Retinal pigment epithelial cell (primary cell): ENCODE data around the gene RBBP8.
"Not testable (repeated sequence)": the region's sequence is repeated elsewhere in the genome, so short reads cannot be mapped to it uniquely, and the experiment has no call there.

Experiments
- DNase-seq: peaks from one replicate; pipeline ENCODE4 v3.0.0-alpha.2; 2010; ENCODE audit warnings: low read depth
- H3K4me3 ChIP-seq: 2 replicates; pipeline ENCODE4 v1.5.1; 2011; ENCODE audit warnings: mild to moderate bottlenecking, low read length, control low read depth, moderate library complexity
- TF ChIP-seq, protein P1 (sequence below): conservative IDR thresholded peaks from 2 replicates; pipeline ENCODE4 v1.5.1; 2011; ENCODE audit warnings: low read depth, low read length, control low read depth, inconsistent platforms

The RBBP8 gene

DNA sequence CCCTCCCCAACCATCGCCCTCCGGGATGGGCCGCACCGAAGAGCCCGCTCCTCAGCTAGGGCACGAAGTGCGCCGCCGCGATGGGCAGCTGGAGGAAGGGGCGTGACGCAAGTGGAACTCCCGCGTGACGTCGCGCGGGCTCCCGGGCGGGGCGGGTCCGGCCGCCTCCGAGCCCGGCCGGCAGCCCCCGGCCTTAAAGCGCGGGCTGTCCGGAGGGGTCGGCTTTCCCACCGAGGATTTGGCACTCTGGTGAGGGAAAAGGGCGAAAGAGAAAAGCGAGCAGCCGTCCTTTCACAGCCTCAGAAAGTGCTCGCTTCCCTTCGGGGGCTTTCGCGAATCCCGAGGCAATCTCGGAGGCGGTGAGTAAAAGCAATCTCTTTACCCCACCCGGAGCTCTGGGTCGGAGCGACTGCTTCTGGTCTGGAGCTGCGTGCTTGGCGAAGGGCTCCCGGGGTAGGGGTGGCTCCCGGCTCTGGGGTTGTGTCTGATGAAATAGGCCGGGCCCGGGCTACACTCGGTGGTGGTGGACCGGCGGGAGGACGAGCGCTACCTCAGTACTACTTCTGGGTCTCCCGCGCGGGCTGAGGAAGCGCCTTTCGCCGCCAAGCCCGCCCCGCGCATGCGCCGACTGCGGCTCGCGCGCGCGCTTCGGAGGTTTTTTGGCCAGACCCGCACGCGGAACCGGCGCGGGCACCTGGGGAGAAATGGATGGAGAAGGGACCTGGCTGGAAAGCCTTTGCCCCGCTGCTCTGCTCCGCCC lies at the start of gene RBBP8:
RBBP8 (plus strand) TSS at position 123 of the 760 bp plus-strand sequence. CDS start 3,524 bp downstream, outside the sequence.
- TF ChIP-seq, protein P1, sequence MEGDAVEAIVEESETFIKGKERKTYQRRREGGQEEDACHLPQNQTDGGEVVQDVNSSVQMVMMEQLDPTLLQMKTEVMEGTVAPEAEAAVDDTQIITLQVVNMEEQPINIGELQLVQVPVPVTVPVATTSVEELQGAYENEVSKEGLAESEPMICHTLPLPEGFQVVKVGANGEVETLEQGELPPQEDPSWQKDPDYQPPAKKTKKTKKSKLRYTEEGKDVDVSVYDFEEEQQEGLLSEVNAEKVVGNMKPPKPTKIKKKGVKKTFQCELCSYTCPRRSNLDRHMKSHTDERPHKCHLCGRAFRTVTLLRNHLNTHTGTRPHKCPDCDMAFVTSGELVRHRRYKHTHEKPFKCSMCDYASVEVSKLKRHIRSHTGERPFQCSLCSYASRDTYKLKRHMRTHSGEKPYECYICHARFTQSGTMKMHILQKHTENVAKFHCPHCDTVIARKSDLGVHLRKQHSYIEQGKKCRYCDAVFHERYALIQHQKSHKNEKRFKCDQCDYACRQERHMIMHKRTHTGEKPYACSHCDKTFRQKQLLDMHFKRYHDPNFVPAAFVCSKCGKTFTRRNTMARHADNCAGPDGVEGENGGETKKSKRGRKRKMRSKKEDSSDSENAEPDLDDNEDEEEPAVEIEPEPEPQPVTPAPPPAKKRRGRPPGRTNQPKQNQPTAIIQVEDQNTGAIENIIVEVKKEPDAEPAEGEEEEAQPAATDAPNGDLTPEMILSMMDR: no peak
- peak within 1 kb of the TSS; percentile 94 for H3K4me3 ChIP-seq
- DNase-seq: peak; percentile 39

DNA sequence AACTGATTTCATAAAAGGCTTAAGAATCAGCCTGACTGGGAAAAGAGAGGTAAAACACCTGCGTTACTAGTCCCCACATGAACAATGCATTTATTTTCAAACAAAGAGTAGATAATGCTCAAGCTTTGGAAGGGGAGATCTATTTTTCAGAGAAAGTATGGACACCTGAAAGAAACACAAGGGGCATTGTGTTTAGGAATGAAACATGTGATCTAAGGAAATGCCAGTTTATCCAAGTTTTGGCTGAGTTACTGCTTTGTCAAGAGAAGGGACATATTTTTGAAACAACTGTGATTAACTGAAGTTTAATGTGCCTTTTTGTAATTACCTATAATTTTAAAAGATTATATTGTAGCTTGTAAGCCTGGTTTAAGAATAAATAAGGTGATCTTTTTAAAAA lies 49.3 kb upstream of the RBBP8 start:
- TF ChIP-seq, protein P1: no peak
- no peak for DNase-seq
- no peak overlapping the region for H3K4me3 ChIP-seq

GRCh38 chr18:22885694-22886093 lies 47.4 kb upstream of the RBBP8 start:
- not testable (repeated sequence) for DNase-seq, H3K4me3 ChIP-seq

DNA sequence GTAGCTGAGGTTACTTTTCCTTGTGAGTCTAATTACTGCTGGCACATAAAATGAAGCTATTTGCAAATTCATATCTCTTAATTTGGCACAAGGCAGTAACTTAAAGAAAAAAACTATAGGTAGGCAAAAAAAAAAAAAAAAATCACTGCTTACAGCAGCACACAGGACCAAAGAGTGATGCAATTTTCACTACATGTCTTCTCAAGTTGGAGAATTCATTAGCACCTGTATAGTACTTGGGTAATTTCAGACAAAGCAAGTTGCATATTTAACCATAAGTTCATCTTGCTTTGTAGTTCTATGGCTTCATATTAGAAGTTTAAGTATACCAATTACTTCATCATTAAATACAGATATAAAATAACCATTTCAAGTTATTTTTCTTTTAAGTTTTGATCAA lies 33.7 kb upstream of the RBBP8 start:
- H3K4me3 ChIP-seq: no peak overlapping the region
- no peak for DNase-seq
- TF ChIP-seq, protein P1: no peak

- DNase-seq: no peak
- TF ChIP-seq, protein P1: no peak
- H3K4me3 ChIP-seq: no peak overlapping the region
Observed at GRCh38 chr18:22900558-22901238, 32.4 kb upstream of the RBBP8 start.

DNA sequence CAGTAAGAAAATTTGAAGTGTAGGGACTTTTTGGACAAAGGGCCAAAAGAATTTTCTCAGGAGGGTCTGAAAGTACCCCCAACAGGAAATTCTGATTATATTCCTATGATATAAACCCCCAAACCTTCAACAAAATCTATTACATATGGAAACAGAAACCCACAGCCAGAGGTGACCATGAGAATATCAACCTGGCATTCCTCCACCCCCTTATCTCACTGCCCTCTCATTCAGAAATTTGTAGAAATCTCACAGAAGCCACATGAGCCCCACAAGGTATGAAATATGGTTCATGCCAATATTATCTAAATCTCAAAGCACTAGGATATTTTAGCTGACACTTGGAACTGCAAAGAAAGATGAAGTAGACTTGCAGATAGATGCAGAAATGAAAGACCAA lies 31.0 kb upstream of the RBBP8 start:
- DNase-seq: no peak
- TF ChIP-seq, protein P1: no peak
- no peak overlapping the region for H3K4me3 ChIP-seq

GRCh38 chr18:22903248-22903647 lies 29.9 kb upstream of the RBBP8 start:
- not testable (repeated sequence) for DNase-seq, H3K4me3 ChIP-seq

- no peak overlapping the region for H3K4me3 ChIP-seq
- TF ChIP-seq, protein P1: no peak
- DNase-seq: no peak
Observed at GRCh38 chr18:22912149-22912548, 21.0 kb upstream of the RBBP8 start.
